OCI-LY1 (cell line): ENCODE data around the gene IL22.

Experiments used
- H2AFZ ChIP-seq: fragments of 200-600 bp; sonication (generic), shearing (Covaris generic); 2 replicates; pipeline ENCODE4 v1.6.0; 2014; ENCODE audit warnings: antibody characterized with exemption, mild to moderate bottlenecking, low read length
- H3F3A ChIP-seq: fragments of 200-600 bp; sonication (generic), shearing (Covaris generic); 2 replicates; pipeline ENCODE4 v1.6.0; 2014; ENCODE audit warnings: mild to moderate bottlenecking, antibody characterized with exemption, low read length, moderate library complexity; ENCODE audit not compliant: insufficient read depth
- H3K27ac ChIP-seq: fragments of 200-600 bp; sonication (generic); 2 replicates; pipeline ENCODE4 v1.5.1; 2014; ENCODE audit warnings: low read length, mixed run types, mild to moderate bottlenecking, low read depth; ENCODE audit not compliant: poor library complexity, severe bottlenecking
- H3K27me3 ChIP-seq: fragments of 200-600 bp; sonication (generic); 2 replicates; pipeline ENCODE4 v1.6.0; 2014; ENCODE audit warnings: antibody characterized with exemption, mild to moderate bottlenecking, low read length, moderate library complexity; ENCODE audit not compliant: insufficient read depth
- H3K36me3 ChIP-seq: fragments of 200-600 bp; sonication (generic); 2 replicates; pipeline ENCODE4 v1.6.1; 2014; ENCODE audit warnings: mild to moderate bottlenecking, antibody characterized with exemption, low read length, moderate library complexity, mixed read lengths; ENCODE audit not compliant: insufficient read depth
- H3K4me1 ChIP-seq: fragments of 200-600 bp; sonication (generic); 2 replicates; pipeline ENCODE4 v1.5.1; 2014; ENCODE audit warnings: mild to moderate bottlenecking, low read length, moderate library complexity; ENCODE audit not compliant: insufficient read depth, severe bottlenecking
- H3K4me2 ChIP-seq: fragments of 200-600 bp; sonication (generic), shearing (Covaris generic); 2 replicates; pipeline ENCODE4 v1.6.1; 2014; ENCODE audit warnings: low read length
- H3K4me3 ChIP-seq: fragments of 200-600 bp; sonication (generic); 2 replicates; pipeline ENCODE4 v1.5.1; 2014; ENCODE audit warnings: low read length, low read depth, mild to moderate bottlenecking, mixed read lengths; ENCODE audit not compliant: poor library complexity, severe bottlenecking
- H3K79me2 ChIP-seq: fragments of 200-600 bp; shearing (Covaris generic); 2 replicates; pipeline ENCODE4 v1.6.1; 2016; ENCODE audit warnings: mixed run types, low read length, mixed read lengths; ENCODE audit not compliant: insufficient read depth
- H3K9ac ChIP-seq: fragments of 200-600 bp; sonication (generic), shearing (Covaris generic); 2 replicates; pipeline ENCODE4 v1.6.1; 2014; ENCODE audit warnings: mild to moderate bottlenecking, low read length, mixed read lengths
- H3K9me2 ChIP-seq: fragments of 200-600 bp; sonication (generic), shearing (Covaris generic); 2 replicates; pipeline ENCODE4 v1.6.1; 2014; ENCODE audit warnings: low read depth, mild to moderate bottlenecking, low read length, mixed read lengths
- H3K9me3 ChIP-seq: fragments of 200-600 bp; shearing (Covaris generic); 2 replicates; pipeline ENCODE4 v1.6.1; 2014; ENCODE audit warnings: low read length, mixed read lengths
- H4K20me1 ChIP-seq: fragments of 200-600 bp; sonication (generic), shearing (Covaris generic); 2 replicates; pipeline ENCODE4 v1.6.0; 2016; ENCODE audit warnings: mild to moderate bottlenecking, low read length; ENCODE audit not compliant: insufficient read depth
- EZH2 ChIP-seq: fragments of 200-600 bp; sonication (generic), shearing (Covaris generic); IDR thresholded peaks from 2 replicates; pipeline ENCODE4 v1.8.0; 2017; ENCODE audit warnings: borderline replicate concordance, mixed run types, mild to moderate bottlenecking, antibody characterized with exemption, low read length, moderate library complexity, mixed read lengths
- TF ChIP-seq, protein P1 (sequence below): fragments of 200-600 bp; sonication (generic), shearing (Covaris generic); IDR thresholded peaks from 2 replicates; pipeline ENCODE4 v1.5.1; 2017; ENCODE audit warnings: mild to moderate bottlenecking, antibody characterized with exemption, low read length, moderate library complexity, mixed read lengths

The IL22 gene, protein sequence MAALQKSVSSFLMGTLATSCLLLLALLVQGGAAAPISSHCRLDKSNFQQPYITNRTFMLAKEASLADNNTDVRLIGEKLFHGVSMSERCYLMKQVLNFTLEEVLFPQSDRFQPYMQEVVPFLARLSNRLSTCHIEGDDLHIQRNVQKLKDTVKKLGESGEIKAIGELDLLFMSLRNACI

DNA sequence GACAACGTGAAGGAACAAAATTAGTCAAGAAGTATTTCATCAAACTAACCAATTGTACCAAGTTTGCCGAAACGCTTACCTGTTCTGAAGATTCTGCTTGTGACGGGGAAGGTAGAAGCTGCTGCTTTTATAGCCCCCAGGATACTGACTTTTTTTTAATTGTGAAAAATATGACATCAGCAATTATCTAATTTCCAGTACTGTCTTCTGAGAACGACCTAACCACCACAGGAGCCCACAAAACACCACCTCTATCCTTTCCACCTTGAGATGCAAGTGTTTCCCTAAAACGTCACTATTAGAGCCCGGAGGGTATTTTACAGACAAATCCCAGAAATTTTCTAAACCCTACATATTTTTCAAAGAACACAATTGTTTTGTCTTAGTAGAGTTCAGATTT is at the start of gene IL22:
IL22 (minus strand) TSS at position 101 of the 400 bp plus-strand sequence. CDS start 156 bp downstream, outside the sequence.
- no peaks in the 10 kb centered on the region for H3K9me2 ChIP-seq
- no peaks in the 10 kb centered on the region for H4K20me1 ChIP-seq
- H3K4me1 ChIP-seq = no peaks in the 10 kb centered on the region
- no peaks in the 10 kb centered on the region for H3K27me3 ChIP-seq
- no peaks in the 10 kb centered on the region for H3K36me3 ChIP-seq
- H3K9me3 ChIP-seq = no peaks in the 10 kb centered on the region
- no peaks in the 10 kb centered on the region for H3F3A ChIP-seq
- no peak within 1 kb of the TSS for H3K27ac ChIP-seq
- H3K9ac ChIP-seq = no peak within 1 kb of the TSS
- H3K4me2 ChIP-seq = no peak within 1 kb of the TSS
- TF ChIP-seq, protein P1, sequence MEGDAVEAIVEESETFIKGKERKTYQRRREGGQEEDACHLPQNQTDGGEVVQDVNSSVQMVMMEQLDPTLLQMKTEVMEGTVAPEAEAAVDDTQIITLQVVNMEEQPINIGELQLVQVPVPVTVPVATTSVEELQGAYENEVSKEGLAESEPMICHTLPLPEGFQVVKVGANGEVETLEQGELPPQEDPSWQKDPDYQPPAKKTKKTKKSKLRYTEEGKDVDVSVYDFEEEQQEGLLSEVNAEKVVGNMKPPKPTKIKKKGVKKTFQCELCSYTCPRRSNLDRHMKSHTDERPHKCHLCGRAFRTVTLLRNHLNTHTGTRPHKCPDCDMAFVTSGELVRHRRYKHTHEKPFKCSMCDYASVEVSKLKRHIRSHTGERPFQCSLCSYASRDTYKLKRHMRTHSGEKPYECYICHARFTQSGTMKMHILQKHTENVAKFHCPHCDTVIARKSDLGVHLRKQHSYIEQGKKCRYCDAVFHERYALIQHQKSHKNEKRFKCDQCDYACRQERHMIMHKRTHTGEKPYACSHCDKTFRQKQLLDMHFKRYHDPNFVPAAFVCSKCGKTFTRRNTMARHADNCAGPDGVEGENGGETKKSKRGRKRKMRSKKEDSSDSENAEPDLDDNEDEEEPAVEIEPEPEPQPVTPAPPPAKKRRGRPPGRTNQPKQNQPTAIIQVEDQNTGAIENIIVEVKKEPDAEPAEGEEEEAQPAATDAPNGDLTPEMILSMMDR = no peak
- TF ChIP-seq EZH2 = no peak
- H3K79me2 ChIP-seq = no peaks in the 10 kb centered on the region
- no peak within 1 kb of the TSS for H2AFZ ChIP-seq
- H3K4me3 ChIP-seq = no peak within 1 kb of the TSS

DNA sequence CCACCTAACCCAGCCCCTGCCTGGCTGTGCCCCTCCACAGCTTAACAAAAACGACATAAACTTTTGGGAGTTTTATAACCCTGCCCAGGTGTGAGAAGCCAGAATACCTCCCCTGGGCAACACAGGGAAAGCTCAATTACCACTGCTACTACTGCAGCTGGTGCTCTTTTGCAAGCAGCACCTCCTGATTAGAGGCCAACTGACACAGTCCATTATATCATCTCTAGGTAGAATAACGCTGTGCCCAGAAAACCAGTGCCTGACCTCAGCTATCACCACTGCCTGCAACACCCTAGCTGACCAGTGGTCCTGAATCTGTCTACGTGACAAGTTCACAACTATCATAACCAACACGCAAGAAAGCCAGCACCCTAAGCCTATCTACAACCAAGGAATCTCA is 44.5 kb upstream of the IL22 start:
- Histone ChIP-seq H3K4me2 (no peak overlapping the region), H3K9me2 (no peaks in the 10 kb centered on the region)
- TF ChIP-seq, protein P1 = no peak

DNA sequence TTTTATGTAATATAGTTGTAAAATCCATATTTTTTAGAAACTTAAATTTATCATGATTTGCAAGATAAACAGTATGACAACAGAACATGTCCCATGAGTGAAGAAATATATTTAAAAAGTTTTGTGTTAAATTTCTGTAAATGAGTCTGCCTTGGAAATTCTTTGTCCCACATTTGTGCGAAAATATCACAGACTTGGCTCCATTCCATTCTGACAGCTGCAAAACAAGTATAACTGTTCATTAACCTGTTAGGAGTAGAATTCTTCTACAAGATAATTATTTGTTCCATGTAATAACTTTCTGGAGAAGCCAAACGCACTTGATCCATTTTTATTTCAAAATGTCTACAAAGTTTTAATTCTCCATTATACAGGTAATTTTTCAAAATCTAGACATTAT is 40.8 kb upstream of the IL22 start:
- Histone ChIP-seq H3K27ac (no peak overlapping the region), H3K4me1 (no peaks in the 10 kb centered on the region), H3K27me3 (no peaks in the 10 kb centered on the region), H3K9me2 (no peaks in the 10 kb centered on the region), H3K36me3 (peaks cover 16% of the 10 kb centered on the region; the same call in 1 of the 2 replicates), H3K4me3 (no peak overlapping the region), H4K20me1 (no peaks in the 10 kb centered on the region), H3K79me2 (no peaks in the 10 kb centered on the region), H2AFZ (no peak overlapping the region), H3K9me3 (no peaks in the 10 kb centered on the region), H3F3A (no peaks in the 10 kb centered on the region; the same call in 1 of the 2 replicates), H3K9ac (no peak overlapping the region), H3K4me2 (no peak overlapping the region)
- TF ChIP-seq, protein P1 = no peak
- TF ChIP-seq EZH2 = no peak

More for the DNA sequence above, 44.5 kb upstream of the IL22 start:
- Histone ChIP-seq H2AFZ (no peak overlapping the region), H3K9me3 (no peaks in the 10 kb centered on the region), H4K20me1 (no peaks in the 10 kb centered on the region), H3K4me1 (no peaks in the 10 kb centered on the region), H3K27me3 (no peaks in the 10 kb centered on the region), H3K27ac (no peak overlapping the region), H3K4me3 (no peak overlapping the region), H3K79me2 (no peaks in the 10 kb centered on the region), H3F3A (no peaks in the 10 kb centered on the region), H3K36me3 (peaks cover 45% of the 10 kb centered on the region), H3K9ac (no peak overlapping the region)
